ENCODE measurements around the gene TEAD3.

DNA sequence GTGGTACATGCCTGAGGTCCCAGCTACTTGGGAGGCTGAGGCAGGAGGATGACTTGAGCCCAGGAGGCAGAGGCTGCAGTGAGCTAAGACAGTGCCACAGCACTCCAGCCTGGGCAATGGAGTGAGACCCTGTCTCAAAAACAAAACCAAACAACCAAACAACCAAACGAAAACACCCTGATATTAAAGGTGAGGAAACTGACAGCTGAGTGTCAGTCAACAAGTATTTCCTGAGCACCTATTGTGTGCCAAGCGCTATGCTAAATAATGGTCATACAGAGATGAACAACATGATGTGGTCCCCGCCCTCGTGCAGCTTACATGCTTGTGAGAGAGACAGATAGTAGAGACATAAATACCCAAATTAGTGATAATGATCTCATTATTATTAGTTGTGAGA, 17.7 kb upstream of the TEAD3 start:
- TF ChIP-seq, protein P1, sequence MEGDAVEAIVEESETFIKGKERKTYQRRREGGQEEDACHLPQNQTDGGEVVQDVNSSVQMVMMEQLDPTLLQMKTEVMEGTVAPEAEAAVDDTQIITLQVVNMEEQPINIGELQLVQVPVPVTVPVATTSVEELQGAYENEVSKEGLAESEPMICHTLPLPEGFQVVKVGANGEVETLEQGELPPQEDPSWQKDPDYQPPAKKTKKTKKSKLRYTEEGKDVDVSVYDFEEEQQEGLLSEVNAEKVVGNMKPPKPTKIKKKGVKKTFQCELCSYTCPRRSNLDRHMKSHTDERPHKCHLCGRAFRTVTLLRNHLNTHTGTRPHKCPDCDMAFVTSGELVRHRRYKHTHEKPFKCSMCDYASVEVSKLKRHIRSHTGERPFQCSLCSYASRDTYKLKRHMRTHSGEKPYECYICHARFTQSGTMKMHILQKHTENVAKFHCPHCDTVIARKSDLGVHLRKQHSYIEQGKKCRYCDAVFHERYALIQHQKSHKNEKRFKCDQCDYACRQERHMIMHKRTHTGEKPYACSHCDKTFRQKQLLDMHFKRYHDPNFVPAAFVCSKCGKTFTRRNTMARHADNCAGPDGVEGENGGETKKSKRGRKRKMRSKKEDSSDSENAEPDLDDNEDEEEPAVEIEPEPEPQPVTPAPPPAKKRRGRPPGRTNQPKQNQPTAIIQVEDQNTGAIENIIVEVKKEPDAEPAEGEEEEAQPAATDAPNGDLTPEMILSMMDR (IDR thresholded peaks at IDR 0.05), result no peak
- TF ChIP-seq POLR2A (IDR thresholded peaks at IDR 0.05), result no peak
- TF ChIP-seq EP300 (IDR thresholded peaks at IDR 0.05), result no peak
